ENCODE measurements around the gene DDI1. TPM values are rescaled to one million over a fixed set of nuclear protein-coding genes. Genes with fewer than 3 reads are reported as not detected.

Gene DDI1
- not detected for total RNA-seq

DNA sequence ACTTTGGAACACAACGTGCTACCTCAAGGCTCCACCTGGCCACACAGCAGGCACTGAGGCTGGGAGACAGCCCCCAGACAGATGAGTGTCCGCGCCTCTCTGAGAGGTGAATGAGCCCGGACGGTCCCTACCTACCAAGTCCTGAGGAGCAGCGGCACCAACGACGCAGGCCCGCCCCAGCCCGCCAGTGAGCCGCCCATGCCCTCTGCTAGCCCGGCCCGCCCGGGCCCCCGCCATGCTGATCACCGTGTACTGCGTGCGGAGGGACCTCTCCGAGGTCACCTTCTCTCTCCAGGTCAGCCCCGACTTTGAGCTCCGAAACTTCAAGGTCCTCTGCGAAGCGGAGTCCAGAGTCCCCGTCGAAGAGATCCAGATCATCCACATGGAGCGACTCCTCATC is at the start of gene DDI1:
Gene DDI1, plus strand, starts transcription at position 53 of the 400 bp plus-strand sequence. Its CDS starts 183 bp downstream, at position 236.
- FAIRE-seq (no peak), DNase-seq (ENCODE audit: low spot score in 2 of 2) (no peak)

DNA sequence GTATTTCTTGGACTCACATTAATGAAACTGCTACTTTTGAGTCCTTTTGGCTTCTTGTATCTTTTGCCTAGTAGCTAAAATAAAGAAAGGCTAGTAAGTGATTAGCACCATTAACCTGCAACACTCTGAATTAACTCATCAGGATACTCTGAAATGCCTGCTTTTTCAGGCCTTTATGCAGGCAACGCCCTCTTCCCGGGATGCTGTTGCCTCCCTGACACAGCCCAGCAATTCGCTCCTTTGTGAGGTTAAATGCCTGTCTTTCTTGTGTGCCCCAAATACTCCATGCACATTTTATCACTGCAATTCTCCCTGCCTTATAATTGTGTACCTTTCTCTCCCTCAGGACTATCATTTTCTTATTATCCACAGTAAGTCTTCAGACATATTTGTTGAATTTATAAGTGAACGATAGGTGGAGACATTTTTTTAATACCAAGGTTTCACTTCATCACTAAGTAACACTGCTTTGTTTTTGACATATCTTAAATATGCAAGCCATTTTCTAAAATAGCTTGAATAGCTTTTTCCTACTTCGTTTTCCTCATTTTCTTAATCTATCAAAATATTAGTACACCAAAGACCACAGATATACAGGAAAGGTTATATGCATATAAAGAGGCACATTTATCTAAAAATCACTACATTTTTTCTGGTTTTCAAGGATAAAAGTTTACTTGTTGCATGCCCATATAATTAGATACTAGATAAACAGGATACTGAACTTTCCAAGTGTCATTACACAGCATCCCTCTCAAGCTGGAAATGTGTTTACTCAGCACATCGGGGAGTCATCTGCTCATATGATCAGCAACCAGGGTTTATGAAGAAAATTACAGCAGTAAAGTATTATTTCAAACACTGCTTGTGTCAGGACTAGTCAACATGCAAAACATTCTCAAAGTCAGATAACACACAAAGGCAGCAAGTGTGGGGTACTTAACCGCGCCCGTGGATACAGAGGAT is 48.5 kb upstream of the DDI1 start:
- FAIRE-seq = no peak

DNA sequence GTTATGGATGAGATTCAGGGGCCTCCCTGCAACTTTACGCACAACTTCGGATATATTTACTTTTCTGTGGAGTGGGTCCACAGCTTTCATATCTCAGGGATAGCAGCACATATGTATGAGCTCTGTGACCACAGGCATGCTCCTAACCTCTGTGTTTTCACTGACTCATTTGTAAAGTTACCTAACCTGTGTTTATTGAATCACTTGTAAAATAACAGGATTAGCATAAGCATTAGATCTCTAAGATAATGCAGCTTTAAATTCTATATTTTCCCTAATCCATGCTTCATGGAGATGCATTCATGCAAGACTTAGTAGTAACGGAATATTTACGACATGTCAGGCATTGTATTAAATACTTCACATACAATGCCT is 47.9 kb upstream of the DDI1 start:
- no peak for FAIRE-seq
- DNase-seq (ENCODE audit: low spot score in 2 of 2) = no peak

More for the DNA sequence above, 48.5 kb upstream of the DDI1 start:
- DNase-seq (ENCODE audit: low spot score in 2 of 2) = no peak

DNA sequence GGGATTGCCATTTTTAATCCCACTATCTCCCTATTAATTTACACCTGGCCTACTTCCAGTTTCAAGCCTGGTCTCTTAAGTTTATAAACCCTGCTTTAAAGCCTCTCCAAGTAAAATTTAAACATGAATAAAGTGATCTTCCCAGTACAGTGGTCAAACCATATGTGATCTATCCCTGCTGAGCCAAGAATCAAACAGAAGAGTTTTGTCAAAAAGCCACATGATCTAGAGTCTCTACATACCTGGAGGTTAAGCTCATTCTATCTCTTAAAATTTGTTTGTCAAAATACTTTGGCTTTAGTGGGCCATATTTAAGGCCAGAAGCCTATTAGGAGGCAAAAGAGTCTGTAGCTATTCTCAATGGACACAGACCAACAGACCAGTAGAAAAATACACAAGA is 42.9 kb upstream of the DDI1 start:
- FAIRE-seq (no peak), DNase-seq (ENCODE audit: low spot score in 2 of 2) (no peak)

DNA sequence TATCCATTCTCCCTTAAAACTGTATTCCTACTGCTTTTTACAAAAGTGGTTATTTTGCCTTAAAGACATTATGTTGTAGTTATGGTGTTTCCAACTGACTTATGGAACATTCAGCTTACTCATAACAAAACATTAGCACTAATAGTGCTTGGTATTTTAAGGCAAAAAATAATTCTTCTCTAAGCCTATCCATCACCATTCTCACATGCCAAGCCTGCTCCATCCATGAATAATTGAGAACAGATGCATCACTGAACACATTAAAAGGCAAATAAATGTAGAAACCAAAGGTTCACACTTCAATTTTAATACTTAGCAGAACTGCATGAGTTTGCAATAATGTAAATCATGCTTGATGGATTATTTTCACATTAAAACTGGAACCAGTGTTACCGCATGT is 42.3 kb upstream of the DDI1 start:
- FAIRE-seq = no peak

DNA sequence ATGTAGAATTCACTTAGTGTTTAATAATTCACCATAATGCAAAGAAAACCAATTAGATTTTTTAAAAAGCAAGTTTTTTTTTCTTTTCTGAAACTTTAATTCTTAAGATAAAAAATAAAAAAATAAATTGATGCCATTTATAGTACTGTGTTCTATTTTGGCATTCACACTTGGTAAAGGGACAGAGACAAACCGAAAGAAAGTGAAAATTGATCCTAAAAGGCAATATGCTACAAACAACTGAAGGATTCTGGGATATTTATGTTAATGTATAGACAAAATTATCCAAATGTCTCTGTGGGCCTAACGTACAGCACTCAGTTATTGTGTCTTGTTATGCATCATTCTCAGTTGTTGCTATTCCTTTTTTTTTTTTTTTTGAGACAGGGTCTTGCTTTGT is 41.9 kb upstream of the DDI1 start:
- FAIRE-seq (no peak), DNase-seq (ENCODE audit: low spot score in 2 of 2) (no peak)

More for the DNA sequence above, 42.3 kb upstream of the DDI1 start:
- no peak for DNase-seq (ENCODE audit: low spot score in 2 of 2)

DNA sequence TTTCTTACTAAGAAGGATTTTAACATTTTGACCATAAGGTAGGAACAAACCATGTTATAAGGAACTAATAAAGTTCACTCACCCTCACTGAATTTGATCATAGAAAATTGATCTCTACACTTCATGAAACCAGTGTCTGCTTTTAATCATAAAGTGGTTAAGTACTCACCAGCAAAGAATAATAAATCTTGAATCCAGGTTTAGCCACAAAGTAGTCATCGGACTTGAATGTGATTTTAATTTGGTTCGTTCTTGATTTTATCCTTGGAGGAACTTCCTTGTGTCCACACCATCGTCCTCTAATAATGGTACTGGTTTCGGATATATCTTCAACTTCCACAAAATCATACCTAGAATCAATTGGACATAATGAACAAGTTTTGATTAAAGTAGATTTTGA is 40.5 kb upstream of the DDI1 start:
- FAIRE-seq (no peak), DNase-seq (ENCODE audit: low spot score in 2 of 2) (no peak)

DNA sequence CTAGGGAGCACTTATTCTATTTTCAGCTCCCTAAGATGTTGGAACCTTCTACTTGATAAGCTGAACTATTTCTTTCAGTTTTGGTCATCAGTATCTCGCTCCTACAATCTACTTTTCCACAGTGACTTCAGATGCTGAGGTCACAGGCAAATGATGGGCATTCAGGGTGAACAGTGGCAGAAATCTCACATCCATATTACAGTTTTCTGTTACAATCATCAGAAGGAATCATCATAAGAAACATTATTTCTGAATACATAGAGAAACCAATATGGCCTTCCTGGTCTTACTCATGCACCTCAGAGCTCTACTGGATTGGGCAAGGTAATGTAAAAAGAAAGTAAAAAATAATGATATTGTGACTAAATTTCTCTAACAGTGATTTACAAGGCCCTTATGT is 39.4 kb upstream of the DDI1 start:
- no peak for DNase-seq (ENCODE audit: low spot score in 2 of 2)
- no peak for FAIRE-seq

DNA sequence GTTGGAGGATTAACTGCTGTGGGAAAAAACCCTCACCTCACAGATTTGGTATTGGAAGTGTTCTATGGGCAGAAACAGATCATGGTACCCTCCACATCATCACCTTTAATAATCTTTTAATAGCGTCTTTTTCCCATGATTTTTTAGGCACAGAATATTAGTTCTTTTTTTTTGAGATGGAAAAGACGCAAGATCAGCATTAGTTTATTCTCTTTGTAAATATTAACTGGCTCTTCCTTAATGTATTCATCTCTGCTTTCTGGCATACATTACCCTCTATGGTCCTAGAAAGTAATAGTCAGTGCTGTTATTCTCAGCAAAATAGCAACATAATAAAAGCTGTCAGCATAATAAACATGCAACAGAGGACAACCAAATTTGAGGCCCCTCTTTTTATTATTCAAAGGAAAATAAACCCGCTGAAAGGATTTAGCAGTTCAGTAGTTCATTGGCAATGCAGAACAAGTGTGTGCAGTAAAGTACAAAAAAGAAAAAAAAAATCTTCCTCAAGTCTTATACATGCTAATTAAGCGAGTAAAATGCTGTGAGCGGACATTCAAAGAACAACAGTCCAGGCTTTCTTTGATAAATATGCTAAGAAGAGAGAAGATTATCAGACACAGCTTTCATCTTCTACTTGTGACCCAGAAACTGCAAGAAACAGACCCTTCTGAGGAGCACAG is 37.5 kb upstream of the DDI1 start:
- no peak for FAIRE-seq
- DNase-seq (ENCODE audit: low spot score in 2 of 2) = no peak

DNA sequence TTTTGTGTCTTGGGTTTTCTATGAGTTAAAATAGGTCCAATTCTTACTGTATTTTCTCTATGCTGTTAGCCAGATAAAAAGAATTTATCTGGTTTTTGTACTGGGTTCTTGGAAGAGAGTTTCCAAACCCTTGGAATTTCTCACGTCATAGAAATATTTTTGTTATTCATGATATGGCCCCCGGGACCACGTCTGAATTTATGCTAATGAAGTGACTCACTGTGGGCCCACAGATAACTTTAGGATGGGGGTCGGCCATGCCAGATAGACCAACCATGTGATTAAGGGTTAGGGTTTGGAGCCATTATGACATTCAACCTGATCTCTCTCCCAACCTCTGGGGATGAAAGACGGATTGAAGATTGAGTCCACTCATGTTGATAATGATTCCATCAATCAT is 35.6 kb upstream of the DDI1 start:
- FAIRE-seq = no peak
- DNase-seq (ENCODE audit: low spot score in 2 of 2) = no peak

DNA sequence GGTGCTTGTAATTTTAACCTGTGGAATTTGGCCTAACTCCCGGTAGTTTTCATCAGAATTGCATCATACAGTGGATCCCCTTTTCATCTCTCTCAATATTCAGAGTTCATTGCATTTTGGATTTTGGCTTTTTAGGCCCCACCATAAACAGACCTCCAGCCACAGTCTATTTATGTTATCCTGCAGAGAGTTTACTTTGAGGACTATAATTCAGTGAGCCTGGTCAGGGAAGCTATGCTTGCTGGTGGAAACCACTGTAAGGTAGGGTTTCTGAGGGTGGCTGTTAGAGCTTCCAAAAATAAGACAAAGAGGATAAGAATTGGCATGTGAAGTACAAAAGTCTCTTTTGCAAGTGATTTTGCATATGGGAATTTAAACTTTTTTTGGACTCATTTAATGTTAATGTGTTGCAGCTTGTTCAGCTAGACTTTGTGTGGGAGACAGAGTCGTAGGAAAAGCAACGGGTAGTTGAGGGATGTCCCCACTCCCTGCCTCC is 34.8 kb upstream of the DDI1 start:
- FAIRE-seq (no peak), DNase-seq (ENCODE audit: low spot score in 2 of 2) (no peak)

DNA sequence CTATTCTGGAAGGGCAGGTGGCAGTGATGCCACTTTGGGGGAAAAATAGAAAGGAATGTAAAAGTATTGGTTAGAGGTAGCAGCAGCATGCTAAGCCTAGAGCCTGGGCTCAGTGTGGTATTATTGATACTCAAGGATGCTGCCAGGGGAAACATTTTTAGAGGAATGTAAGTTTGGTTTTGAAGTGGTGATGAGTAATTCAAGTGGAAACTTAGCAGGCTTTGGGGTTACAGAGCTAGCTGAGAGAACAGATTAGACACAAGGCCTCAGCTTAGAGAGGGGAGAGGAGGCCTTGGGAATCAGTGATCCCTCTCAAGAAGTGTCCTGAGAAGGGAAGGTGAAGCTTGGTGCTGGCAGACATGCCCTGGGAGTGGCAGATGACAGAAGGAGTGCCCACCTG is 32.9 kb upstream of the DDI1 start:
- FAIRE-seq = no peak
- DNase-seq (ENCODE audit: low spot score in 2 of 2) = no peak

DNA sequence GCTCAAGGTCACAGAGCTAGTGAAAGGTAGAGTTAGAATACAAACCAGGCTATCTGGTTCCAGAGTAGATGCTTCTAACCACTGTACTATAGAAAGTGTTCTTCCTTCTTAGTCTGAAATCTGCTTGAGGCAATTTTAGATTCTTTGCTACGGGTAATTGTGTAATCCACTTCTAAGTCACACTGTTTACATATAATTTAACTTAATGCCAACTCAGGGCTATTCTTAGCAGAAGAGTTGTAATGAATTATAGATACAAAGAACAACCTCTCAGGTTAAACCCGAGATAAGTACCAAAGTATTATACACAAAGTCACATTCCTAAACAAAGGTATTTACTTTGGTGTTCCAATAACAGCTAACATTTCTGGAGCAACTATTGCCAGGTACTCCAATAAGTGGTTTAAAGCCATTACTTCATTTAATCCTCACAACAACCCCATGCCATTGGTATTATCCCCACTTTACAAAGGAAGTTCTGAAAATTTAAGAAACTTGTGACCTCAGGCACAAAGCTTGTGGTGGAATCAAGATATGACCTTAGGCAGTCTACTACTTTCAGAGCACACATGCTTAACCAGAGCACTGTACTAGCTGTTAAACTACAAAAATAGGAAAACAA is 31.1 kb upstream of the DDI1 start:
- no peak for FAIRE-seq
- no peak for DNase-seq (ENCODE audit: low spot score in 2 of 2)

DNA sequence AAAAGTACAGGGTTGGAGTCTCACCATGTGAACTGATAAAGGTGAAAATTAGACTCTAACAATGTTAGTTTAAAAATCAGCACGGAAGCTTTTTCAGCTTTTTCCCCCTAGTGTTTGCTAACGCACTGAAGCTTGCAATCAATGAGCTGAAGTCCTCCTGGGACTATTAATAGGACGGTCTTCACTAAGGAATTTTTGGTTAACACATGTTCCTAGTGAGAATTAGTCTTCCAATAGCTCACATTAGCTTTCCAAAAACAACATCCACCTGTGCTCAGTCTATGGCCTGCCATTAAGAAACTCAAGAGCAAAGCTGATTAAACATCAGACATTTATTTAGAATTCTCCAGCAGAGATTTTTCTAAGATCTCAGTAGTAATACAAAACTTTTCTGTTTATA is 26.7 kb upstream of the DDI1 start:
- DNase-seq (ENCODE audit: low spot score in 2 of 2) (no peak), FAIRE-seq (no peak)

DNA sequence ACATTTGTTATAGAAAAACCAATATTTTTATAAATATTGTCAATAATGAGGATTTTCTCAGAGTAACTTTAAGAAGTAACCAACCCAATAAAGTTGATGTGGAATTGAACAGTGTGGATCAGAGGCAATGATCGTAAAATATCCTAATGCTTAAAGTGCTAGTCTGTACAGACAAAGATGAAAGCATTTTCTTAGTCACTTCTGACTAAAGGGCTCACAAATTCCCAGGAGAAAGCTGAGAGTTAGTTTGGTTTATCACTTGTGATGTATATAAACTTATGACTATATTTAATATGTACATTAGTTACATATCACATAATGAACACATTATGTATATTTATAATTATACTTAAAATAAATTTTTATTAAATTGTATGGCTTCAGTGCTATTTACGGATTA is 25.4 kb upstream of the DDI1 start:
- no peak for FAIRE-seq
- DNase-seq (ENCODE audit: low spot score in 2 of 2) = no peak

DNA sequence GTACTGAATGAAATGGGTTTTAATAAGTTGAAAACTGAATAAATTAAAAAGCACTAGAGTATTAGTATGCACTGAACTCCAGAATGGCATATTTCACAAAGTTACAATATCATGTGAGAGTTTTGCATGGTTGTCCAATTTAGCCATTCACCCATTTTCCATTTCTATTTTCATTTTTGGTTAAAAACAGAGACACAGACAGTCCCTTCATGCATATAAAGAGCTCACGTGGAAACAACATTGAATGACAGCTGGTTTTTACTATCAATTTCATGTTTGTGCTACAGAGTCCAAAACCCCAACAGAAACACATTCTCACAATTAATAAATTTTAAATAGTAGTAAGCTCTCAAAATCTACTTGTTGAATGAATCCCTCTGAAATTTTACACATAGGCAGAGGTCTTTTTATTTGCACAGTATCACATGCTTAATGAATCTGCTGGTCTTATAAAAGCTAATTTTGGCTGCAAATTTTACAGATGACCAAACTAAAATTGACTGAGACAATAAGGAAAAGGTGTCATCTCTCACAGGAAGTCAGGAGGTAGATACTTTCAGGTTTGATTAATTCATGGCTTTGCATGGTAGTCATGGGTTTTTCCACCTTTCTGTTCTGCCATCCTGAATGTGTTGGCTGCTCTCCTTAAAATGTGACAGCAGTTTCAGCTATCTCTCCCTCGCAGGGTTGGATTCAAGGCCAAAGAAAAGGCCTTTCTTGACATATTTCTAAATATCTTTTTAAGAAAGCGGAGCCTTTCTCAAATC is 20.6 kb upstream of the DDI1 start:
- no peak for FAIRE-seq

DNA sequence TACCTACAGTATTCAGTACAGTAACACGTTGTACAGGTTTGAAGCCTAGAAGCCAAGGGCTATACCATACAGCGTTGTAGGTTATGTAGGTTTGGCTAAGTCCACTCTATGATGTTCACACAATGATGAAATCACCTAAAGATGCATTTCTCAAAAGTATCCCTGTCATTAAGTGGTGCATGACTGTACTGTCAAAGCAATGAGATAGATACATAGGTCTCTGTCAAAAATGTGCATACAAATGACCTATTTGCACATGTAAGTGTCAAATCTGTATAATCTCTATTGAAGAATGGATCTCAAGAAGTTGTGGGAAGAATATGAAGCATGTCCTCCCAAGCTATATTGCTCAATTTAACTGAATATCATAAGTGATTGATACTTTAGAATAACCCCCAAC is 11.9 kb upstream of the DDI1 start:
- DNase-seq (ENCODE audit: low spot score in 2 of 2) = no peak
- no peak for FAIRE-seq

More for the DNA sequence above, 20.6 kb upstream of the DDI1 start:
- DNase-seq (ENCODE audit: low spot score in 2 of 2) = no peak

DNA sequence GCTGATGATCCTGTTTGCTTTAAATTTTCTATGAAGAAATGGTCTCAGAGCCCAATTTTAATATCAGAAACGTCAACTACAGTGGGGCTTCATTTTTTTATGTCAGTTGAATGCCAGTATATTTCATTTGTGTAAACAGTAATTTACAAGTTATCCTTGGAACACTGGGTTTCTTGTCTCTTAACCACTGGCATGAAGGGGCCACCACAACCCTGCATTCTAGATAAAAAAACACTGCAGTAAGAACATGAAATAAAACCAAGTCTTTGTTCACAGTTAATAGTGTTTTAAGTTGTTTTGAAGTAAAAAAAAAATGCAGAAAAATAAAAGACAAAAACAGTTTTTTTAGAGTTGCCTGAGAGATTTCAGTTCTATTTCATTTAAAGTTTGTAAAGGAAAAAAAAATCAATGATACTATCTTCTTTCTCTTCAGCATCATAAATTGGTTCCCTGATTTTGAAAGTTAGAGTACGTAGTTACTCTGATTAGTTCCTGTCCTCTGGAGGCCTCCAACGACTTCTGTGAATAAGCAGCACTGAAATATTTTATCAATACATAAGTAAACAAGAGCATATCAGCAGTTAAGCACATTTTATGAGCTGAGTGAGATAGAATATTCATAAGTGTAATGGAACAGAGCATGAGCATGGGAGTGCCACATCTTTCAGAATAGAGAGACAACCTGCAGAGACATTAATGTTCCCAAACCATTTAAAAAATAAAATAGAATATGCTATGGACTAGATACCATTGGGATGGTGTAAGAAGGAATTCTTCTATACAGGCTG is 7.8 kb upstream of the DDI1 start:
- no peak for FAIRE-seq
- no peak for DNase-seq (ENCODE audit: low spot score in 2 of 2)

DNA sequence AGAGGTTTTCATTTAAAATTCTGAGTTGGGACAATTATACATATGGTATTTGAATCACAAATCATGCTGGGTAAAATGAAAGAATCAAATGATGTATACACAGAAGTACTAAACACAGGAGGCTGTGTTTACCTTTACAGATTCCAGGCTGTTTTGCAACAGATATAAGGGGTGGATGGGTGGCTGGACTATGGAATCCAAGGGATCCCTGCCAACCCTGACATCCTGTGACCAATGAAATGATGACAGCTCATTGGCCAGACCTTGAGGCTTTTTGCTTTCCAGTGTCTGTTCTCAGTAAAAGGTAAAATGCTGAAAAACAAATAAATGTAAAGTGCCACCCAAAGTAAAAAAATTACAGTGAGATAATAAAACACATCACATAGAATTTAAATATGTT is 3.3 kb upstream of the DDI1 start:
- FAIRE-seq = no peak
- no peak for DNase-seq (ENCODE audit: low spot score in 2 of 2)

DNA sequence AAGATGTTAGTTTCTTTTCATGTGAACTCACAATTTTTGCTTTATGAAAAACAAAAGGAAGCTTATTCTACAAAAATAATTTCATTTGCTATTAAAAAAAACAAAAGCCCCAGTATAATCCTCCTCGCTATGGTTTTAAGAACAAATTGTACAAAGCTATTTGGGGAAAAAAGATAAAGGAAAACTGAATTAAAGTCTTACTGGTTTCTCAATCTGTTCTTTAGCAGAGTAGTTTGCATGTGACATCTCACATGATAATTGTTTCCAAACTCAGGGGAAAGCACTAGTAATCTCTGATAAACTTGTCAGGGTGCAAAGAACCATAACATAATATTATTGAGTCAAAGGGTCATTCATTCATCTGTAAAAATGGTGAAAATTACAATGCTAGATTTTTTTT is 2.9 kb upstream of the DDI1 start:
- FAIRE-seq = no peak
- DNase-seq (ENCODE audit: low spot score in 2 of 2) = no peak
